ENCODE measurements around the gene C4BPA. TPM values are rescaled to one million over a fixed set of nuclear protein-coding genes. Genes with fewer than 3 reads are reported as not detected.

C4BPA gene
- total RNA-seq, 2 donors from 2014 or later, result not detected

GRCh38 chr1:207151920-207152319 is 47.9 kb downstream of the C4BPA start:
- Mint-ChIP-seq H3K27ac (no peak overlapping the region), H3K9me3 (peaks cover 5% of the 10 kb centered on the region in 2 donors), H3K27me3 (ENCODE audit: low read depth) (no peaks in the 10 kb centered on the region), H3K4me1 (ENCODE audit: low read depth) (no peaks in the 10 kb centered on the region), H3K36me3 (ENCODE audit: insufficient read depth in 2 of 2) (peaks cover 2 to 6% of the 10 kb centered on the region in 2 donors), H3K4me3 (no peak overlapping the region)
- ATAC-seq (replicated peaks in 1 of 2), result no peak
- DNase-seq, result no peak

GRCh38 chr1:207152792-207153468 is 48.9 kb downstream of the C4BPA start:
- no peak for DNase-seq
- Mint-ChIP-seq H3K4me1 (ENCODE audit: low read depth) (no peaks in the 10 kb centered on the region), H3K9me3 (peaks cover 5% of the 10 kb centered on the region in 2 donors), H3K4me3 (no peak overlapping the region), H3K27ac (no peak overlapping the region), H3K36me3 (ENCODE audit: insufficient read depth in 2 of 2) (peaks cover 2 to 6% of the 10 kb centered on the region in 2 donors), H3K27me3 (ENCODE audit: low read depth) (no peaks in the 10 kb centered on the region)
- no peak for ATAC-seq (replicated peaks in 1 of 2)

- H3K27me3 Mint-ChIP-seq (ENCODE audit: low read depth), result no peaks in the 10 kb centered on the region
- no peak for DNase-seq
- peaks cover 5 to 7% of the 10 kb centered on the region in 2 donors for H3K9me3 Mint-ChIP-seq
- H3K36me3 Mint-ChIP-seq (ENCODE audit: insufficient read depth in 2 of 2), result peaks cover 2 to 6% of the 10 kb centered on the region in 2 donors
- ATAC-seq (replicated peaks in 1 of 2), result no peak
- no peak overlapping the region for H3K4me3 Mint-ChIP-seq
- H3K27ac Mint-ChIP-seq, result no peak overlapping the region
- no peaks in the 10 kb centered on the region for H3K4me1 Mint-ChIP-seq (ENCODE audit: low read depth)
These were observed 51.0 kb downstream of the C4BPA start for GRCh38 chr1:207155028-207155427.

- H3K27ac Mint-ChIP-seq, result no peak overlapping the region
- no peaks in the 10 kb centered on the region for H3K27me3 Mint-ChIP-seq (ENCODE audit: low read depth)
- H3K36me3 Mint-ChIP-seq (ENCODE audit: insufficient read depth in 2 of 2), result peaks cover 2 to 6% of the 10 kb centered on the region in 2 donors
- peaks cover 2 to 4% of the 10 kb centered on the region in 2 donors for H3K9me3 Mint-ChIP-seq
- H3K4me1 Mint-ChIP-seq (ENCODE audit: low read depth), result no peaks in the 10 kb centered on the region
- ATAC-seq (replicated peaks in 1 of 2) (no peak), DNase-seq (no peak)
- H3K4me3 Mint-ChIP-seq, result no peak overlapping the region
These were observed 52.1 kb downstream of the C4BPA start for GRCh38 chr1:207156095-207156494.

GRCh38 chr1:207156826-207157225 is 52.8 kb downstream of the C4BPA start:
- Mint-ChIP-seq H3K9me3 (peaks cover 2 to 4% of the 10 kb centered on the region in 2 donors), H3K27me3 (ENCODE audit: low read depth) (no peaks in the 10 kb centered on the region), H3K4me1 (ENCODE audit: low read depth) (no peaks in the 10 kb centered on the region), H3K36me3 (ENCODE audit: insufficient read depth in 2 of 2) (peaks cover 0 to 1% of the 10 kb centered on the region in 2 donors), H3K4me3 (no peak overlapping the region), H3K27ac (no peak overlapping the region)
- no peak for DNase-seq
- ATAC-seq (replicated peaks in 1 of 2), result no peak

- Mint-ChIP-seq H3K4me1 (ENCODE audit: low read depth) (no peaks in the 10 kb centered on the region), H3K27me3 (ENCODE audit: low read depth) (no peaks in the 10 kb centered on the region), H3K4me3 (no peak overlapping the region), H3K9me3 (peaks cover 0 to 4% of the 10 kb centered on the region in 2 donors), H3K27ac (no peak overlapping the region), H3K36me3 (ENCODE audit: insufficient read depth in 2 of 2) (no peaks in the 10 kb centered on the region)
- no peak for ATAC-seq (replicated peaks in 1 of 2)
- no peak for DNase-seq
These were observed 60.1 kb downstream of the C4BPA start for GRCh38 chr1:207164086-207164485.

- no peaks in the 10 kb centered on the region for H3K27me3 Mint-ChIP-seq (ENCODE audit: low read depth)
- H3K4me3 Mint-ChIP-seq, result no peak overlapping the region
- ATAC-seq (replicated peaks in 1 of 2) (no peak), DNase-seq (no peak)
- H3K36me3 Mint-ChIP-seq (ENCODE audit: insufficient read depth in 2 of 2), result peaks cover 0 to 1% of the 10 kb centered on the region in 2 donors
- peaks cover 2 to 4% of the 10 kb centered on the region in 2 donors for H3K9me3 Mint-ChIP-seq
- no peak overlapping the region for H3K27ac Mint-ChIP-seq
- H3K4me1 Mint-ChIP-seq (ENCODE audit: low read depth), result no peaks in the 10 kb centered on the region
These were observed 68.3 kb downstream of the C4BPA start for GRCh38 chr1:207172321-207172720.

GRCh38 chr1:207172885-207173284 is 68.9 kb downstream of the C4BPA start:
- ATAC-seq (replicated peaks in 1 of 2) (no peak), DNase-seq (no peak)
- no peak overlapping the region for H3K27ac Mint-ChIP-seq
- H3K4me3 Mint-ChIP-seq, result no peak overlapping the region
- H3K9me3 Mint-ChIP-seq, result peaks cover 2 to 4% of the 10 kb centered on the region in 2 donors
- no peaks in the 10 kb centered on the region for H3K27me3 Mint-ChIP-seq (ENCODE audit: low read depth)
- H3K36me3 Mint-ChIP-seq (ENCODE audit: insufficient read depth in 2 of 2), result peaks cover 0 to 1% of the 10 kb centered on the region in 2 donors
- no peaks in the 10 kb centered on the region for H3K4me1 Mint-ChIP-seq (ENCODE audit: low read depth)

- no peak for ATAC-seq (replicated peaks in 1 of 2)
- peaks cover 2 to 4% of the 10 kb centered on the region in 2 donors for H3K9me3 Mint-ChIP-seq
- DNase-seq, result no peak
These were observed 69.4 kb downstream of the C4BPA start for GRCh38 chr1:207173396-207173795.

GRCh38 chr1:207174913-207175312 is 70.9 kb downstream of the C4BPA start:
- H3K4me3 Mint-ChIP-seq, result no peak overlapping the region
- H3K27ac Mint-ChIP-seq, result no peak overlapping the region
- H3K27me3 Mint-ChIP-seq (ENCODE audit: low read depth), result no peaks in the 10 kb centered on the region
- ATAC-seq (replicated peaks in 1 of 2), result no peak
- no peaks in the 10 kb centered on the region for H3K4me1 Mint-ChIP-seq (ENCODE audit: low read depth)
- H3K36me3 Mint-ChIP-seq (ENCODE audit: insufficient read depth in 2 of 2), result peaks cover 0 to 1% of the 10 kb centered on the region in 2 donors
- no peak for DNase-seq
- H3K9me3 Mint-ChIP-seq, result no peaks in the 10 kb centered on the region

More at GRCh38 chr1:207173396-207173795, 69.4 kb downstream of the C4BPA start:
- Mint-ChIP-seq H3K27me3 (ENCODE audit: low read depth) (no peaks in the 10 kb centered on the region), H3K4me3 (no peak overlapping the region), H3K27ac (no peak overlapping the region), H3K4me1 (ENCODE audit: low read depth) (no peaks in the 10 kb centered on the region), H3K36me3 (ENCODE audit: insufficient read depth in 2 of 2) (peaks cover 0 to 1% of the 10 kb centered on the region in 2 donors)

GRCh38 chr1:207179036-207179435 is 75.0 kb downstream of the C4BPA start:
- Mint-ChIP-seq H3K4me1 (ENCODE audit: low read depth) (no peaks in the 10 kb centered on the region), H3K36me3 (ENCODE audit: insufficient read depth in 2 of 2) (no peaks in the 10 kb centered on the region), H3K9me3 (no peaks in the 10 kb centered on the region), H3K27ac (no peak overlapping the region), H3K4me3 (no peak overlapping the region), H3K27me3 (ENCODE audit: low read depth) (no peaks in the 10 kb centered on the region)
- DNase-seq (no peak), ATAC-seq (replicated peaks in 1 of 2) (no peak)

GRCh38 chr1:207181847-207182246 is 77.8 kb downstream of the C4BPA start:
- peaks cover 0 to 1% of the 10 kb centered on the region in 2 donors for H3K9me3 Mint-ChIP-seq
- no peaks in the 10 kb centered on the region for H3K36me3 Mint-ChIP-seq (ENCODE audit: insufficient read depth in 2 of 2)
- DNase-seq (no peak), ATAC-seq (replicated peaks in 1 of 2) (no peak)
- H3K27ac Mint-ChIP-seq, result no peak overlapping the region
- H3K27me3 Mint-ChIP-seq (ENCODE audit: low read depth), result no peaks in the 10 kb centered on the region
- H3K4me3 Mint-ChIP-seq, result no peak overlapping the region
- H3K4me1 Mint-ChIP-seq (ENCODE audit: low read depth), result no peaks in the 10 kb centered on the region

GRCh38 chr1:207186503-207186902 is 82.5 kb downstream of the C4BPA start:
- no peaks in the 10 kb centered on the region for H3K4me1 Mint-ChIP-seq (ENCODE audit: low read depth)
- no peak overlapping the region for H3K27ac Mint-ChIP-seq

GRCh38 chr1:207188901-207189300 is 84.9 kb downstream of the C4BPA start:
- Mint-ChIP-seq H3K27ac (no peak overlapping the region), H3K4me3 (no peak overlapping the region), H3K9me3 (peaks cover 1 to 2% of the 10 kb centered on the region in 2 donors), H3K36me3 (ENCODE audit: insufficient read depth in 2 of 2) (peaks cover 0 to 2% of the 10 kb centered on the region in 2 donors), H3K4me1 (ENCODE audit: low read depth) (no peaks in the 10 kb centered on the region), H3K27me3 (ENCODE audit: low read depth) (no peaks in the 10 kb centered on the region)
- no peak for DNase-seq
- no peak for ATAC-seq (replicated peaks in 1 of 2)

More at GRCh38 chr1:207186503-207186902, 82.5 kb downstream of the C4BPA start:
- H3K36me3 Mint-ChIP-seq (ENCODE audit: insufficient read depth in 2 of 2), result peaks cover 0 to 2% of the 10 kb centered on the region in 2 donors
- no peak for ATAC-seq (replicated peaks in 1 of 2)
- no peak for DNase-seq
- peaks cover 1 to 2% of the 10 kb centered on the region in 2 donors for H3K9me3 Mint-ChIP-seq
- H3K27me3 Mint-ChIP-seq (ENCODE audit: low read depth), result no peaks in the 10 kb centered on the region
- no peak overlapping the region for H3K4me3 Mint-ChIP-seq

Measured in activated T-cell treated with anti-CD3 and anti-CD28 coated beads, Interleukin-2, amount 50 U/mL, for 72 hours (primary cell).